ENCODE results near the gene OR51F2. TPM values are rescaled to one million over a fixed set of nuclear protein-coding genes. Genes with fewer than 3 reads are reported as not detected.
"Not testable (repeated sequence)": the region's sequence is repeated elsewhere in the genome, so short reads cannot be mapped to it uniquely, and the experiment has no call there.

OR51F2 gene, protein sequence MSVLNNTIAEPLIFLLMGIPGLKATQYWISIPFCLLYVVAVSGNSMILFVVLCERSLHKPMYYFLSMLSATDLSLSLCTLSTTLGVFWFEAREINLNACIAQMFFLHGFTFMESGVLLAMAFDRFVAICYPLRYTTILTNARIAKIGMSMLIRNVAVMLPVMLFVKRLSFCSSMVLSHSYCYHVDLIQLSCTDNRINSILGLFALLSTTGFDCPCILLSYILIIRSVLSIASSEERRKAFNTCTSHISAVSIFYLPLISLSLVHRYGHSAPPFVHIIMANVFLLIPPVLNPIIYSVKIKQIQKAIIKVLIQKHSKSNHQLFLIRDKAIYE
- not detected for polyA plus RNA-seq (2013)

DNA sequence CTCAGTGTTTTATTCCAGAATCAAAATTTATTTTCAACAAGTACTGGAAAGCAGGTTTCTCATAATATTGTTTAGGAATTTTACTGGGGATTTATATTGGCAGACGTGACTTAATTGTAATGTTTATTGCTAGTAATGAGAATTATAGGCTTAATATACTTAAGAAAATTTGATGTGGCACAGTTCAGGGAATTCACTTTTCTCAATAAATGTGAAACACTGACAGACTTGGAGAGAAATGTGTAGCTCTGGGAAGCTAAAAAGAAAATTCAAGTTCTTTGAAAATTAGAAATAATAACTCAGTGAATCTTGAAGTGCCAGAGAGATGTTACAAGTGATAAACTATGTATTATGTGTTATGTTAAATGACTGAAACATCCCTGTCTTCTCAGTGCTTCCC is at the start of gene OR51F2:
OR51F2 (plus strand) TSS at position 301 of the 400 bp plus-strand sequence. CDS start 101 bp downstream, outside the sequence.
- ChIA-PET CTCF (no interaction called here), POLR2A (no interaction called here)
- H3K27ac ChIP-seq (ENCODE audit: insufficient read depth in 1 of 2, low read depth in 1 of 2, low read length in 2 of 2, poor library complexity in 1 of 2, severe bottlenecking in 2 of 2), result no peak within 1 kb of the TSS
- no peaks in the 10 kb centered on the region for H3K4me1 ChIP-seq (ENCODE audit: control extremely low read depth in 1 of 4, control insufficient read depth in 4 of 4, insufficient read depth in 4 of 4, low read length in 3 of 4)
- DNase-seq, result no peak
- WGBS (ENCODE audit: insufficient coverage), result no CpG with 5 or more reads among the region's 1 CpG
- H3K9me3 ChIP-seq (ENCODE audit: control extremely low read depth in 1 of 5, control insufficient read depth in 4 of 5, insufficient read depth in 2 of 5, low read depth in 1 of 5, low read length in 4 of 5), result no peaks in the 10 kb centered on the region
- no peak within 1 kb of the TSS for H3K4me3 ChIP-seq (ENCODE audit: control insufficient read depth in 1 of 7, extremely low read depth in 1 of 7, insufficient read depth in 4 of 7, low read depth in 2 of 7, low read length in 6 of 7)
- peaks cover 0 to 2% (median 0%) of the 10 kb centered on the region in 5 experiments for H3K27me3 ChIP-seq (replicated peaks in 2 of 5; ENCODE audit: control insufficient read depth in 4 of 5, insufficient read depth in 5 of 5, low read length in 4 of 5)
- H3K36me3 ChIP-seq (ENCODE audit: control insufficient read depth in 4 of 4, insufficient read depth in 4 of 4, low read length in 3 of 4), result no peaks in the 10 kb centered on the region

DNA sequence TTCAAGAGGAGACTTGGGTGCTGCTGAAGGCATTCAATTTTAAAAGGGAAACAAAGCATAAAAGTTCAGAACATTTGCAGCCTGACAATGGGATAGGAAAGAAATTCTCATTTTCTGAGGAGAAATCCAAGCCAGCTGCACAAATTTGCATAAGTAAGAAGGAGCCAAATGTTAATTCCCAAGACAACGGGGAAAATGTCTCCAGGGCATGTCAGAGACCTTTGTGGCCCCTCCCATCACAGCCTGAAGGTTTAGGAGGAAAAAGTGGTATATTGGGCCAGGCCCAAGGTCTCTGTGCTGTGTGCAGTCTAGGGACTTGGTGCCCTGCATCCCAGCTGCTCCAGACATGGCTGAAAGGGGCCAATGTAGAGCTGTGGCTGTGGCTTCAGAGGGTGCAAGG is 38.7 kb upstream of the OR51F2 start:
- ChIA-PET POLR2A (no interaction called here), CTCF (no interaction called here)
- H3K27ac ChIP-seq (ENCODE audit: insufficient read depth in 1 of 2, low read depth in 1 of 2, low read length in 2 of 2, poor library complexity in 1 of 2, severe bottlenecking in 2 of 2), result no peak overlapping the region
- WGBS (ENCODE audit: insufficient coverage), result 100% methylated on average over 1 of the region's 1 CpG
- no peaks in the 10 kb centered on the region for H3K4me1 ChIP-seq (ENCODE audit: control extremely low read depth in 1 of 4, control insufficient read depth in 4 of 4, insufficient read depth in 4 of 4, low read length in 3 of 4)
- DNase-seq, result no peak
- no peak overlapping the region for H3K4me3 ChIP-seq (ENCODE audit: control insufficient read depth in 1 of 7, extremely low read depth in 1 of 7, insufficient read depth in 4 of 7, low read depth in 2 of 7, low read length in 6 of 7)
- H3K36me3 ChIP-seq (ENCODE audit: control insufficient read depth in 4 of 4, insufficient read depth in 4 of 4, low read length in 3 of 4), result no peaks in the 10 kb centered on the region
- H3K27me3 ChIP-seq (replicated peaks in 2 of 5; ENCODE audit: control insufficient read depth in 4 of 5, insufficient read depth in 5 of 5, low read length in 4 of 5), result peaks cover 0 to 2% (median 0%) of the 10 kb centered on the region in 5 experiments
- peaks cover 0 to 3% (median 0%) of the 10 kb centered on the region in 5 experiments for H3K9me3 ChIP-seq (ENCODE audit: control extremely low read depth in 1 of 5, control insufficient read depth in 4 of 5, insufficient read depth in 2 of 5, low read depth in 1 of 5, low read length in 4 of 5)

DNA sequence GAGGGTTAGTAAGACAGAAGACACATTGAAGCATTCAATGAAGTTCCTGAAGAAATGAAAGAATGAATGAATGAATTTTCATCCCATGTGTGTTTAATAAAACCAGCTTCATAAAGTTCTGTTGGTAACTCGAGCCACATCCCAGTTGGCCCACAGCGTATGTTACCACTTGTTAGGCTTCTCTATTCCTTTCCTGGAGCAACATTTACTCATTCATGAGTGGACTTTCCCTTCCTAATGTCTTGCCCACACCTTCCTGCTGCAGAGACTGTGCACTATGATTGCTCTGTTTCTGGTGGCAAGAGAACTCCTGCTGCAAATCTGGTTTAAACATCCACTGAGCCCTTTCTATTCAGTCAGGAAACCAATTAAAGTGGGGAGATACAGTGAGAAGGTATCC is 23.9 kb upstream of the OR51F2 start:
- no peaks in the 10 kb centered on the region for H3K27me3 ChIP-seq (replicated peaks in 2 of 5; ENCODE audit: control insufficient read depth in 4 of 5, insufficient read depth in 5 of 5, low read length in 4 of 5)
- no peaks in the 10 kb centered on the region for H3K4me1 ChIP-seq (ENCODE audit: control extremely low read depth in 1 of 4, control insufficient read depth in 4 of 4, insufficient read depth in 4 of 4, low read length in 3 of 4)
- H3K27ac ChIP-seq (ENCODE audit: insufficient read depth in 1 of 2, low read depth in 1 of 2, low read length in 2 of 2, poor library complexity in 1 of 2, severe bottlenecking in 2 of 2), result no peak overlapping the region
- H3K4me3 ChIP-seq (ENCODE audit: control insufficient read depth in 1 of 7, extremely low read depth in 1 of 7, insufficient read depth in 4 of 7, low read depth in 2 of 7, low read length in 6 of 7), result no peak overlapping the region
- ChIA-PET CTCF (no interaction called here), POLR2A (no interaction called here)
- WGBS (ENCODE audit: insufficient coverage), result 57% methylated on average over 1 of the region's 2 CpGs
- no peak for DNase-seq
- H3K9me3 ChIP-seq (ENCODE audit: control extremely low read depth in 1 of 5, control insufficient read depth in 4 of 5, insufficient read depth in 2 of 5, low read depth in 1 of 5, low read length in 4 of 5), result no peaks in the 10 kb centered on the region
- no peaks in the 10 kb centered on the region for H3K36me3 ChIP-seq (ENCODE audit: control insufficient read depth in 4 of 4, insufficient read depth in 4 of 4, low read length in 3 of 4)

DNA sequence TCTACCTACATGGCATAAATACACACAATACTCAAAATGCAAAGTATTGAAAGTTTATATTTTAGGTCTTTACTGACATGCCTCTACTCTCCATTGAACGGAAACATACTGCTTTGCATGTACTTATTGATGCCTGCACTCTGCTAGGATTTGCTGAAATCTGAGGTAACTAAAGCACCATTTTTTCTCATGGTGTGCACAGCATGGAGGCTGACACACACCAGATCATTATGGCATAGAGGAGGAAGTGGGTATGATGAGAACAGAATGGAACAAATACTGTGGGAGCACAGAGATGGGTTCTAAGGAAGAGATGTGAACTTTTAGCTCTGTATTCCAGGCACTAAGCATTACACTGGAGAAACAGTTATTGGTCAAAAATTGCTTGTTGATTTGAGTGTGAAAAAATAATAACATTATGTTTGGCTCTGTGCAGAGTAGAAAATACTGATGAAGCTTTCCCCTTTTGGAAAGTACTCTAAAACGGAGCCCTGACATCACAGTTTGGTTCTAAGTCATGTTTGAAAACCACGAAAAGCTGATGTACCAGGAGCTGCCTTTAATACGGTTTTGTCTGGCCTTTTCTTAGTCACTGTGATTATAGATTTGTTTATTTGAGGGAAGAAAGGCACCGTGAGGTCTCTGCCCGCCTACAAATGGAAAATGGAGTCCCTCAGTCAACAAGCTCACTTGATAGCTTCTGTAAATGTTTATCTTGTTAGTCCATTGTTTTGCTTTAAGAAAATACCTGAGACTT is 22.5 kb upstream of the OR51F2 start:
- POLR2A ChIA-PET, result no interaction called here
- Histone ChIP-seq H3K36me3 (ENCODE audit: control insufficient read depth in 4 of 4, insufficient read depth in 4 of 4, low read length in 3 of 4) (no peaks in the 10 kb centered on the region), H3K27ac (ENCODE audit: insufficient read depth in 1 of 2, low read depth in 1 of 2, low read length in 2 of 2, poor library complexity in 1 of 2, severe bottlenecking in 2 of 2) (no peak overlapping the region), H3K4me3 (ENCODE audit: control insufficient read depth in 1 of 7, extremely low read depth in 1 of 7, insufficient read depth in 4 of 7, low read depth in 2 of 7, low read length in 6 of 7) (no peak overlapping the region), H3K9me3 (ENCODE audit: control extremely low read depth in 1 of 5, control insufficient read depth in 4 of 5, insufficient read depth in 2 of 5, low read depth in 1 of 5, low read length in 4 of 5) (no peaks in the 10 kb centered on the region), H3K4me1 (ENCODE audit: control extremely low read depth in 1 of 4, control insufficient read depth in 4 of 4, insufficient read depth in 4 of 4, low read length in 3 of 4) (no peaks in the 10 kb centered on the region), H3K27me3 (replicated peaks in 2 of 5; ENCODE audit: control insufficient read depth in 4 of 5, insufficient read depth in 5 of 5, low read length in 4 of 5) (no peaks in the 10 kb centered on the region)
- 100% methylated on average over 3 of the region's 6 CpGs for WGBS (ENCODE audit: insufficient coverage)
- CTCF ChIA-PET, result interaction anchor here (0.6 kb wide), 1 partner anchor 930 kb away, joined by 3 read pairs; no protein-coding TSS in a partner anchor
- DNase-seq, result no peak

DNA sequence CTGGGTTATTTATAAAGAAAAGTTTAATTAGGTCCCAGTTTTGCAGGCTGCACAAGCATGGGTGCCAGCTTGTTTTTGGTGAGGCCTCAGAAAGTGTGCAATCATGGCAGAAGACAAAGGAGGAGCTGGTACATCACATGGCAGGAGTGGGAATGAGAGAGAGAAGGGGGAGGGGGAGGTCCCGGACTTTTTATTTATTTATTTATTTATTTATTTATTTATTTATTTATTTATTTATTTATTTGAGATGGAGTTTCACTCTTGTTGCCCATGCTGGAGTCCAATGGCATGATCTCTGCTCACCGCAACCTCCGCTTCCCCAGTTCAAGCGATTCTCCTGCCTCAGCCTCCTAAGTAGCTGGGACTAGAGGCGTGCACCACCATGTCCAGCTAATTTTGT is 19.8 kb upstream of the OR51F2 start:
- POLR2A ChIA-PET; CTCF ChIA-PET; H3K36me3 ChIP-seq (ENCODE audit: control insufficient read depth in 4 of 4, insufficient read depth in 4 of 4, low read length in 3 of 4); H3K27me3 ChIP-seq (replicated peaks in 2 of 5; ENCODE audit: control insufficient read depth in 4 of 5, insufficient read depth in 5 of 5, low read length in 4 of 5); DNase-seq; H3K4me3 ChIP-seq (ENCODE audit: control insufficient read depth in 1 of 7, extremely low read depth in 1 of 7, insufficient read depth in 4 of 7, low read depth in 2 of 7, low read length in 6 of 7); H3K9me3 ChIP-seq (ENCODE audit: control extremely low read depth in 1 of 5, control insufficient read depth in 4 of 5, insufficient read depth in 2 of 5, low read depth in 1 of 5, low read length in 4 of 5); H3K27ac ChIP-seq (ENCODE audit: insufficient read depth in 1 of 2, low read depth in 1 of 2, low read length in 2 of 2, poor library complexity in 1 of 2, severe bottlenecking in 2 of 2); H3K4me1 ChIP-seq (ENCODE audit: control extremely low read depth in 1 of 4, control insufficient read depth in 4 of 4, insufficient read depth in 4 of 4, low read length in 3 of 4): not testable (repeated sequence)
- WGBS (ENCODE audit: insufficient coverage), result 93% methylated on average over 4 of the region's 5 CpGs

DNA sequence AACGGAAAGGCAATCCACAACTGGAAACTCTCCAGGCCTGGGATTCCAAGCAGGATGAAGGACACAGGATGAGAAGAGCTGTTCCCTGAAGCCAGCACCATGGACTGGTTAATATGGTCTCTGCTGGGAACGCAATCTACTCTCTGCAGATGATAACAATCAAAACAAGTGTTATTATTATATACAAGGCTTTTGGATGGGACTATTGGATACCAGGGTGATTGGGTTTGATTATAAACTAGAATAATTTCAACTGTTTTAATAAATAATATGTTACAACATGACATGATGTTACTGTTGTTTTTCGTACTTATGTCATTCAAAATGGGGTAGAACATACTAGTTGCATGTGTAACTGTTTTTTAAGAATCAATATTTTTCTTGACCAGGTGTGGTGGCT is 16.8 kb upstream of the OR51F2 start, which contains the start of gene OR52R1:
OR52R1 (minus strand) TSS at position 101 of the 400 bp plus-strand sequence; CDS start at position 101, 0 bp downstream.
- H3K4me1 ChIP-seq (ENCODE audit: control extremely low read depth in 1 of 4, control insufficient read depth in 4 of 4, insufficient read depth in 4 of 4, low read length in 3 of 4), result no peaks in the 10 kb centered on the region
- H3K27ac ChIP-seq (ENCODE audit: insufficient read depth in 1 of 2, low read depth in 1 of 2, low read length in 2 of 2, poor library complexity in 1 of 2, severe bottlenecking in 2 of 2), result no peak within 1 kb of the TSS
- no peaks in the 10 kb centered on the region for H3K36me3 ChIP-seq (ENCODE audit: control insufficient read depth in 4 of 4, insufficient read depth in 4 of 4, low read length in 3 of 4)
- DNase-seq, result no peak
- no peaks in the 10 kb centered on the region for H3K9me3 ChIP-seq (ENCODE audit: control extremely low read depth in 1 of 5, control insufficient read depth in 4 of 5, insufficient read depth in 2 of 5, low read depth in 1 of 5, low read length in 4 of 5)
- CTCF ChIA-PET, result no interaction called here
- POLR2A ChIA-PET, result no interaction called here
- H3K27me3 ChIP-seq (replicated peaks in 2 of 5; ENCODE audit: control insufficient read depth in 4 of 5, insufficient read depth in 5 of 5, low read length in 4 of 5), result no peaks in the 10 kb centered on the region
- no peak within 1 kb of the TSS for H3K4me3 ChIP-seq (ENCODE audit: control insufficient read depth in 1 of 7, extremely low read depth in 1 of 7, insufficient read depth in 4 of 7, low read depth in 2 of 7, low read length in 6 of 7)
- WGBS (ENCODE audit: insufficient coverage), result 100% methylated on average over 1 of the region's 3 CpGs

DNA sequence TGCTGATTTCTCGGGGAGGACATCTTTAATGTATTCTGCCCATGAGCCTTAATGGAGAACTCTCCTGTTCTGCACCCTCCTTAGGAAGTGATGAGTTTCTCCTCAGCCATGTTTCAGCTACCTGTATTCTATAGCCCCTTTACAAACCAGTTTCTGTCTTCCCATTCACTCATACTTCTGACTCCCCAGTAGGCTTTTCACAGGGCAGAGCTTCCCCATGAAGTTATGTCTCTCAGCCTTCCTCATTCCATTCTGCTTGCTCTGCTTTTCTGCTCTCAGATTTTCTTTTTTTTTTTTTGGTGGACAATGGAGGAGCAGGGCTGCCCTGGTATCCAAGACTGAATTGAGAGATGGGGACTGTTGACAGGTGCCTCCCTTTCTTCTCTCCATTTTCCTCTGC is 12.6 kb upstream of the OR51F2 start:
- WGBS (ENCODE audit: insufficient coverage), result 88% methylated on average over 1 of the region's 1 CpG
- Histone ChIP-seq H3K27me3 (replicated peaks in 2 of 5; ENCODE audit: control insufficient read depth in 4 of 5, insufficient read depth in 5 of 5, low read length in 4 of 5) (no peaks in the 10 kb centered on the region), H3K9me3 (ENCODE audit: control extremely low read depth in 1 of 5, control insufficient read depth in 4 of 5, insufficient read depth in 2 of 5, low read depth in 1 of 5, low read length in 4 of 5) (no peaks in the 10 kb centered on the region), H3K4me1 (ENCODE audit: control extremely low read depth in 1 of 4, control insufficient read depth in 4 of 4, insufficient read depth in 4 of 4, low read length in 3 of 4) (no peaks in the 10 kb centered on the region), H3K4me3 (ENCODE audit: control insufficient read depth in 1 of 7, extremely low read depth in 1 of 7, insufficient read depth in 4 of 7, low read depth in 2 of 7, low read length in 6 of 7) (no peak overlapping the region), H3K27ac (ENCODE audit: insufficient read depth in 1 of 2, low read depth in 1 of 2, low read length in 2 of 2, poor library complexity in 1 of 2, severe bottlenecking in 2 of 2) (no peak overlapping the region), H3K36me3 (ENCODE audit: control insufficient read depth in 4 of 4, insufficient read depth in 4 of 4, low read length in 3 of 4) (no peaks in the 10 kb centered on the region)
- POLR2A ChIA-PET, result no interaction called here
- no peak for DNase-seq
- CTCF ChIA-PET, result no interaction called here

All from common myeloid progenitor, CD34-positive (primary cell).